Esophagus muscularis mucosa (tissue), 4 donors: Measurements from ENCODE around the gene PTGFRN. TPM values are rescaled to one million over a fixed set of nuclear protein-coding genes. Genes with fewer than 3 reads are reported as not detected.
A peak's percentile ranks its signal among the peaks of the same experiment; 100 is the strongest.
"Not testable (repeated sequence)": the region's sequence is repeated elsewhere in the genome, so short reads cannot be mapped to it uniquely, and the experiment has no call there.

Experiments
- DNase-seq: peaks from one replicate; pipeline ENCODE4 v3.0.0-alpha.2; 2017; ENCODE audit errors: extremely low spot score
- H3K27ac ChIP-seq, 4 donors: fragments of 200-600 bp; sonication (generic); replicated peaks in 1 of 4; 1 replicate in 3 of 4; 2 replicates in 1 of 4; pipeline ENCODE4 v1.5.1; 2016 to 2019; ENCODE audit warnings: mild to moderate bottlenecking in 1 of 4
- H3K27me3 ChIP-seq, 4 donors: fragments of 200-600 bp; sonication (generic); one replicate each; pipeline versions ENCODE4 v1.5.1 to v1.6.0; 2016 to 2019
- H3K36me3 ChIP-seq, 4 donors: fragments of 200-600 bp; sonication (generic); one replicate each; pipeline ENCODE4 v1.5.1; 2016 to 2019
- H3K4me1 ChIP-seq, 4 donors: fragments of 200-600 bp; sonication (generic); one replicate each; pipeline ENCODE4 v1.5.1; 2016 to 2019
- H3K4me3 ChIP-seq, 4 donors: fragments of 200-600 bp; sonication (generic); 1 replicate in 2 of 4; 2 replicates in 2 of 4; pipeline ENCODE4 v1.5.1; 2016 to 2019; ENCODE audit warnings: mild to moderate bottlenecking in 4 of 4, moderate library complexity in 1 of 4
- H3K9me3 ChIP-seq, 4 donors: fragments of 200-600 bp; sonication (generic); 1 replicate in 3 of 4; 2 replicates in 1 of 4; pipeline ENCODE4 v1.5.1; 2016 to 2019
- CTCF ChIP-seq, 3 experiments: fragments of 200-600 bp in 2 of 3; fragments of 450-650 bp in 1 of 3; sonication (generic) in 2 of 3; IDR thresholded peaks; one replicate each; pipeline ENCODE4 v1.5.1; 2017 to 2019; ENCODE audit warnings: antibody characterized with exemption in 3 of 3, mild to moderate bottlenecking in 2 of 3, moderate library complexity in 1 of 3
- EP300 ChIP-seq: sonication (generic); formaldehyde crosslinking; IDR thresholded peaks from one replicate; pipeline ENCODE4 v1.6.1; 2017; ENCODE audit warnings: antibody characterized with exemption
- POLR2A ChIP-seq: fragments of 450-650 bp; IDR thresholded peaks from one replicate; pipeline ENCODE4 v1.6.1; 2017; ENCODE audit warnings: antibody characterized with exemption, moderate library complexity, mild to moderate bottlenecking, low read depth
- POLR2AphosphoS5 ChIP-seq, 2 donors: sonication (generic); formaldehyde crosslinking; IDR thresholded peaks; one replicate each; pipeline ENCODE4 v1.6.1; 2017; ENCODE audit warnings: antibody characterized with exemption in 2 of 2
- WGBS: methylation state at CpG from one replicate; pipeline ENCODE4 v1.1.5; 2018; 5-methylcytosine and 5-hydroxymethylcytosine counted together
- intact Hi-C: fragments of 100-400 bp; cut with DNase I; formaldehyde crosslinking; loops from one replicate; pipeline ENCODE4 v1.15.1; 2023
- total RNA-seq, 4 donors: library from RNA; depleted of rRNA; stranded (reverse); fragments of >200 nt; gene quantifications; one replicate each; pipeline versions ENCODE4 v1.1.0 to v1.2.1, GENCODE V29; 2016

Gene PTGFRN
- total RNA-seq, 4 donors from 2014 or later = 69.1 to 150 (median 106) TPM

GRCh38 chr1:116934586-116935207, 25.0 kb downstream of the PTGFRN start:
- intact Hi-C loops = no loop called here
- TF ChIP-seq POLR2AphosphoS5 (IDR thresholded peaks at IDR 0.05) (no peak), EP300 (no peak), CTCF (IDR thresholded peaks at IDR 0.05) (peak in 1 of 3 experiments; percentile 12), POLR2A (no peak)
- no peak overlapping the region for H3K4me3 ChIP-seq
- H3K36me3 ChIP-seq = no peaks in the 10 kb centered on the region
- peaks cover 6 to 32% (median 8%) of the 10 kb centered on the region in 4 donors for H3K4me1 ChIP-seq
- no peaks in the 10 kb centered on the region for H3K9me3 ChIP-seq
- H3K27ac ChIP-seq = no peak overlapping the region
- DNase-seq = no peak
- WGBS = 86% methylated on average over 2 of the region's 3 CpGs
- no peaks in the 10 kb centered on the region for H3K27me3 ChIP-seq

- Histone ChIP-seq H3K27ac (no peak overlapping the region), H3K9me3 (no peaks in the 10 kb centered on the region), H3K4me3 (no peak overlapping the region), H3K36me3 (peaks cover 0 to 12% (median 9%) of the 10 kb centered on the region in 4 donors), H3K27me3 (no peaks in the 10 kb centered on the region), H3K4me1 (peaks cover 3 to 28% (median 11%) of the 10 kb centered on the region in 4 donors)
- TF ChIP-seq EP300 = no peak
- TF ChIP-seq POLR2A = no peak
- no peak for TF ChIP-seq POLR2AphosphoS5 (IDR thresholded peaks at IDR 0.05)
- TF ChIP-seq CTCF (IDR thresholded peaks at IDR 0.05) = no peak
- 94% methylated on average over 11 of the region's 11 CpGs for WGBS
- DNase-seq = no peak
- intact Hi-C loops = no loop called here
These were observed 28.5 kb downstream of the PTGFRN start for GRCh38 chr1:116938216-116938615.

- peaks cover 3 to 25% (median 9%) of the 10 kb centered on the region in 4 donors for H3K4me1 ChIP-seq
- H3K27ac ChIP-seq, H3K27me3 ChIP-seq, H3K9me3 ChIP-seq, intact Hi-C loops, DNase-seq, H3K4me3 ChIP-seq: not testable (repeated sequence)
- peaks cover 0 to 23% (median 13%) of the 10 kb centered on the region in 4 donors for H3K36me3 ChIP-seq
- WGBS = 62% methylated on average over 6 of the region's 6 CpGs
These were observed 30.2 kb downstream of the PTGFRN start for GRCh38 chr1:116939780-116940543.

- intact Hi-C loops = no loop called here
- peaks cover 3 to 22% (median 8%) of the 10 kb centered on the region in 4 donors for H3K4me1 ChIP-seq
- 76% methylated on average over 2 of the region's 2 CpGs for WGBS
These were observed 31.3 kb downstream of the PTGFRN start for GRCh38 chr1:116940814-116941599.

More at GRCh38 chr1:116940814-116941599, 31.3 kb downstream of the PTGFRN start:
- peaks cover 0 to 32% (median 16%) of the 10 kb centered on the region in 4 donors for H3K36me3 ChIP-seq
- no peaks in the 10 kb centered on the region for H3K9me3 ChIP-seq
- no peaks in the 10 kb centered on the region for H3K27me3 ChIP-seq
- no peak overlapping the region for H3K27ac ChIP-seq
- DNase-seq = no peak
- H3K4me3 ChIP-seq = no peak overlapping the region
- TF ChIP-seq POLR2A = no peak
- TF ChIP-seq EP300 = no peak
- TF ChIP-seq POLR2AphosphoS5 (IDR thresholded peaks at IDR 0.05) = no peak
- no peak for TF ChIP-seq CTCF (IDR thresholded peaks at IDR 0.05)
